T-cell (primary cell): ENCODE data around the gene SLC5A3. TPM values are rescaled to one million over a fixed set of nuclear protein-coding genes. Genes with fewer than 3 reads are reported as not detected.
A peak's percentile ranks its signal among the peaks of the same experiment; 100 is the strongest.

ENCODE experiments used
- ATAC-seq, 4 experiments: fragments of 200-7000 bp in 3 of 4; fragments of 150-1000 bp in 1 of 4; cut with Tn5 transposase; replicated peaks in 1 of 4; 1 replicate in 3 of 4; 2 replicates in 1 of 4; pipeline ENCODE4 v1.10.0; 2021; ENCODE audit warnings: moderate library complexity in 3 of 4, mild to moderate bottlenecking in 2 of 4, moderate number of reproducible peaks in 1 of 4
- CTCF ChIA-PET, 2 donors: fragments of 300-600 bp; sonication (Branson Sonifier 250); formaldehyde crosslinking; loops; one replicate each; lab custom pipeline; 2022; ENCODE audit warnings: antibody characterized with exemption in 2 of 2; lab: Charles Lee
- POLR2A ChIA-PET, 2 donors: fragments of 300-600 bp; sonication (Branson Sonifier 250); formaldehyde crosslinking; loops; one replicate each; lab custom pipeline; 2022; ENCODE audit warnings: antibody characterized with exemption in 2 of 2; lab: Charles Lee
- DNase-seq, 35 experiments: peaks; one replicate each; pipeline versions ENCODE4 v3.0.0 to v3.0.0-alpha.2; 2013 to 2023
- H3K27ac ChIP-seq: one replicate; pipeline ENCODE4 v1.5.1; 2013; ENCODE audit warnings: low read length
- H3K27me3 ChIP-seq, 2 experiments: replicated peaks in 1 of 2; 1 replicate in 1 of 2; 2 replicates in 1 of 2; pipeline versions ENCODE4 v1.6.1 to v1.7.0; 2013; ENCODE audit warnings: low read length in 1 of 2, mixed read lengths in 1 of 2; ENCODE audit not compliant: control insufficient read depth in 2 of 2, insufficient read depth in 2 of 2; ENCODE audit errors: extremely low read depth in 1 of 2
- H3K36me3 ChIP-seq, 2 donors: 1 replicate in 1 of 2; 2 replicates in 1 of 2; pipeline versions ENCODE4 v1.6.1 to v1.7.0; 2013; ENCODE audit warnings: low read length in 1 of 2; ENCODE audit not compliant: control insufficient read depth in 2 of 2, insufficient read depth in 1 of 2; ENCODE audit errors: extremely low read depth in 1 of 2
- H3K4me1 ChIP-seq, 2 experiments: 1 replicate in 1 of 2; 2 replicates in 1 of 2; pipeline versions ENCODE4 v1.6.1 to v1.7.0; 2013; ENCODE audit warnings: low read length in 2 of 2, mixed read lengths in 1 of 2; ENCODE audit not compliant: insufficient read depth in 2 of 2, control insufficient read depth in 1 of 2; ENCODE audit errors: extremely low read depth in 1 of 2
- H3K4me3 ChIP-seq, 2 donors: 1 replicate in 1 of 2; 2 replicates in 1 of 2; pipeline versions ENCODE4 v1.5.1 to v1.7.0; 2013; ENCODE audit warnings: mild to moderate bottlenecking in 2 of 2, low read length in 1 of 2, moderate library complexity in 1 of 2; ENCODE audit not compliant: control insufficient read depth in 1 of 2; ENCODE audit errors: extremely low read depth in 1 of 2
- H3K9me3 ChIP-seq: 2 replicates; pipeline ENCODE4 v1.7.0; 2013
- H3K27ac Mint-ChIP-seq, 2 donors: one replicate each; pipeline ENCODE4 v1.8.0; 2020 to 2021; ENCODE audit warnings: mild to moderate bottlenecking in 2 of 2, mixed read lengths in 2 of 2
- H3K27me3 Mint-ChIP-seq, 2 donors: one replicate each; pipeline ENCODE4 v1.8.0; 2021 to 2022; ENCODE audit warnings: mixed read lengths in 2 of 2
- H3K36me3 Mint-ChIP-seq: one replicate; pipeline ENCODE4 v1.8.0; 2021; ENCODE audit warnings: mixed read lengths
- H3K4me1 Mint-ChIP-seq, 3 donors: one replicate each; pipeline ENCODE4 v1.8.0; 2020 to 2022; ENCODE audit warnings: mixed read lengths in 3 of 3, mild to moderate bottlenecking in 1 of 3
- H3K4me3 Mint-ChIP-seq, 3 donors: one replicate each; pipeline ENCODE4 v1.8.0; 2020 to 2022; ENCODE audit warnings: mild to moderate bottlenecking in 3 of 3, mixed read lengths in 3 of 3, moderate library complexity in 3 of 3
- H3K9me3 Mint-ChIP-seq, 3 donors: one replicate each; pipeline ENCODE4 v1.8.0; 2020 to 2022; ENCODE audit warnings: mixed read lengths in 3 of 3
- WGBS: methylation state at CpG from one replicate; pipeline ENCODE4 v1.1.5; 2013; ENCODE audit warnings: missing lambda C conversion rate; ENCODE audit not compliant: insufficient coverage; 5-methylcytosine and 5-hydroxymethylcytosine counted together
- total RNA-seq, 35 experiments: library from RNA in 6 of 35; stranded (reverse) in 6 of 35; fragments of 120-200 nt in 1 of 35; gene quantifications; one replicate each; pipeline versions ENCODE4 v1.2.1 to v1.2.4 and lab custom pipeline; 2013 to 2026

SLC5A3 gene
- total RNA-seq, 5 donors from 2014 or later (not counting 1 experiment from before 2014, with no cell fraction given) = 7.6 to 38.5 (median 25.4) TPM

DNA sequence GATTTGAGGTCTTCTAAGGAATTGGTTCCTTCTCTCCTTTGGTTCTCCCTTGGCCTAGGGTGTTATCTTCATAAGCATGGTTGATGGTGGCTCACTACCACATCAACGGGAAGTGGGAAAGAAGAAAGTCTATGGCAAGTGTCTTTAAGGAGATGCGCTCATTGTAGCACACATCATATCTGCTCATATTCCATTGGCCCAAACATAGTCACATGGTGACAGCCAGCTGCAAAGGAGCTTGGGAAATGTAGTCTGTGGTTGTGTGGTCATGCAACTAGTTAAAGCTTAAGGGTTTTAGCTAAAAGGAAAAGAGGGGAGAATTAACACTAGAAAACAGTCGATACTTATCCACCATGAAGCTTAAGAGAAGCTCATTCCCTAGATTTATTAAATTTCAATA lies 11.4 kb upstream of the SLC5A3 start:
- Histone ChIP-seq H3K27me3 (no peaks in the 10 kb centered on the region), H3K4me1 (no peaks in the 10 kb centered on the region), H3K9me3 (no peaks in the 10 kb centered on the region), H3K36me3 (no peaks in the 10 kb centered on the region), H3K4me3 (no peak overlapping the region), H3K27ac (no peak overlapping the region)
- no CpG with 5 or more reads among the region's 3 CpGs for WGBS
- Mint-ChIP-seq H3K4me3 (no peak overlapping the region), H3K27ac (no peak overlapping the region), H3K27me3 (no peaks in the 10 kb centered on the region), H3K36me3 (no peaks in the 10 kb centered on the region), H3K4me1 (no peaks in the 10 kb centered on the region), H3K9me3 (peaks cover 0 to 7% (median 3%) of the 10 kb centered on the region in 3 donors)
- DNase-seq (no peak), ATAC-seq (peak in 1 of 4 experiments; percentile 52)
- ChIA-PET CTCF (no interaction called here), POLR2A (interaction anchor here in 1 of 2 donors (0.5 kb wide), 1 partner anchor 114 kb away, joined by 11 read pairs; no protein-coding TSS in a partner anchor)

DNA sequence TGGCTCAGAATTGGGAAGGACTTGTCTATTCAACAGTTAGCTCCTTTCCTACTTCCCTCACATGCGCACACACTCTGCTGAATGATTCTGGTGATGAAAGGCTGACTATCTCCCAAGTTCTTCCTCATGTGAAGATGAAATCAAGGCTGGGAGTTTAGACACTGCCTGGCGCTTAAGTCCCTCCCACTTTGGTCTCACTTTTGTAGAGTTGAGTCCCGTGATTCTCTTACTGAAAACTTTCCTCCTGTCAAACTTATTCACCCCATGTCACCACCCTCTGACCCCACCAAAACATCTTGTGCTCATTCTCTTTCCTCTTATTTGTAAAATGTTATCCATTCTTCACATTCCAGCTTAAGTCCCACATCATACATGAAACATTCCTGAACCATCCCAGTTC lies 8.4 kb upstream of the SLC5A3 start:
- no peaks in the 10 kb centered on the region for H3K9me3 ChIP-seq
- H3K27me3 ChIP-seq = no peaks in the 10 kb centered on the region
- ChIA-PET CTCF (no interaction called here), POLR2A (no interaction called here)
- Mint-ChIP-seq H3K4me1 (no peaks in the 10 kb centered on the region), H3K27ac (no peak overlapping the region), H3K27me3 (no peaks in the 10 kb centered on the region), H3K36me3 (no peaks in the 10 kb centered on the region), H3K9me3 (peaks cover 0 to 7% (median 3%) of the 10 kb centered on the region in 3 donors), H3K4me3 (no peak overlapping the region)
- DNase-seq (no peak), ATAC-seq (no peak)
- no peaks in the 10 kb centered on the region for H3K4me1 ChIP-seq
- H3K27ac ChIP-seq = no peak overlapping the region
- no peaks in the 10 kb centered on the region for H3K36me3 ChIP-seq
- H3K4me3 ChIP-seq = no peak overlapping the region
- WGBS = 50% methylated on average over 1 of the region's 3 CpGs

DNA sequence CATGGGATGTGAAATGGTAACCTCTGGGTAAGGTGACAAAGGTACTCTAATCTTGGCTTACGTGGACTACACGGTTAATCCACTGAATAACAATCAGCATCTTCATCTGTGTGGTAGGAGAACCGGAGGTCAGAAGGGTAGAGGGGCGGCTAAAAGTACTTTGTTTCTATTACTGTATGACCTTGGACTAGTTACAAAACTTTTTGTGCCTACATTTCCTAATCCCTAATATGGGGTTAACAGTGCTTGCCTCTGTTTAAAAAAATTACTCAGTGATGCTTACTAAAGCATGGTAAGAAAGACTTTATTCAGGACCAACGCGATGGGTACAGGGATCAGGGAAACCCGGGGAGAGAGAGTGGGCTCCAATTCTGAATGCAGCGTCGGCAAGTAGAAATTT lies 1.7 kb upstream of the SLC5A3 start:
- CTCF ChIA-PET = interaction anchor here in 1 of 2 donors (0.7 kb wide), 1 partner anchor 57 kb away, joined by 3 read pairs; no protein-coding TSS in a partner anchor
- no peak for DNase-seq
- WGBS = 98% methylated on average over 5 of the region's 9 CpGs
- H3K4me3 Mint-ChIP-seq = peak overlapping the region; percentile 82 to 85 (median 84)
- no peaks in the 10 kb centered on the region for H3K27me3 ChIP-seq
- ATAC-seq = no peak
- H3K36me3 Mint-ChIP-seq = peaks cover 21% of the 10 kb centered on the region
- POLR2A ChIA-PET = no interaction called here
- H3K27me3 Mint-ChIP-seq = no peaks in the 10 kb centered on the region
- H3K36me3 ChIP-seq = no peaks in the 10 kb centered on the region
- H3K27ac Mint-ChIP-seq = peak overlapping the region in 1 of 2 donors; percentile 26
- no peak overlapping the region for H3K27ac ChIP-seq
- no peaks in the 10 kb centered on the region for H3K9me3 Mint-ChIP-seq
- peaks cover 20 to 23% of the 10 kb centered on the region in 2 experiments for H3K4me1 ChIP-seq
- H3K4me1 Mint-ChIP-seq = peaks cover 27 to 35% (median 29%) of the 10 kb centered on the region in 3 donors
- H3K9me3 ChIP-seq = no peaks in the 10 kb centered on the region
- H3K4me3 ChIP-seq = no peak overlapping the region

DNA sequence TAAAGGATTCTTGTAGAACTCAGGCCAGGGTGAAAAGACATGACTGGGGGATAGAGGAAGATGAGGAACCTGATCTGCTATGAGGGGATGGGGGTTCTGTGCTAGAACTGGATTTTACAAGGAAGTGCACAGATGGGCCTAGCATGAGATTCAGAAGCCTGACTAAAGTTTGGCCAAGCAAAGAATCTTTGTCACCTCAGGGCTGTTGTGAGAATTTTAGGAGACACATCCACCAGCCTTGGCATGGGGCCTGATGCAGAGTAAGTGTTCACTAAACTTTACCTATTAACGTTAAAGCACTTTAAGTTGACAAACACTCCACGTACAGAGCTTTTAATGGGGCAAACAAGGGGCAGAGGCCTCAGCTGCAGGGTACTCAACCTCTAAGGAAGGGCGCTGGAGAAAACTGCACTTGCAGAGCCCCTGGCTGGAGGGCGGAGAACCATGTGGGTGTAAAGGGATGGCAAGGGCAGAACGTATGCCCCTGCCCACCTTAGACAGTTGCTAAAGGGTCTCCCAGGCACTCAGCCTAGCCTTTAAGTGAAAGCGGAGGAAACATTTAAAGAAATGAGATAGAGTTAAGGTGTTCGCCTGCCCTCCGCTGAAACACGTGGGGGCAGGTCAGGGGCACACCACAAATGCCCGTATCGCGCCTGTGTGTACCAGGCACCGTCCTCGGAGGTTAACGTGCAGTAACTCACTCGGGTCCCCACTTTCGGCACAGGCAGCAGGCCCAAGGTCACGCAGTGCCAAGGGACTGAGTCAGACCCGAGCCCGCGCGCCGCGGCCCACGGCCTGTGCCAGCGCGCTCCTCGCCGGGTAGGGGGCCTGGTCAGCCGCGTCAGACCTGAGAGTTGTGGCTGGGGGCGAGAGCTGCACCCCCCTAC lies 990 bp upstream of the SLC5A3 start:
- peaks cover 24 to 28% of the 10 kb centered on the region in 2 experiments for H3K4me1 ChIP-seq
- Mint-ChIP-seq H3K27ac (peak overlapping the region; percentile 83 to 87), H3K36me3 (peaks cover 21% of the 10 kb centered on the region), H3K4me1 (peaks cover 34 to 42% (median 36%) of the 10 kb centered on the region in 3 donors), H3K9me3 (no peaks in the 10 kb centered on the region), H3K4me3 (peak overlapping the region; percentile 82 to 85 (median 84)), H3K27me3 (no peaks in the 10 kb centered on the region)
- H3K27ac ChIP-seq = no peak overlapping the region
- no peaks in the 10 kb centered on the region for H3K36me3 ChIP-seq
- H3K4me3 ChIP-seq = peak overlapping the region; percentile 25 to 33
- POLR2A ChIA-PET = interaction anchor here in 1 of 2 donors (0.6 kb wide), 1 partner anchor 104 kb away, joined by 3 read pairs; no protein-coding TSS in a partner anchor
- DNase-seq (peak in 6 of 35 experiments; percentile 1 to 30 (median 12)), ATAC-seq (peak; percentile 0 to 7 (median 3))
- H3K27me3 ChIP-seq = no peaks in the 10 kb centered on the region
- H3K9me3 ChIP-seq = no peaks in the 10 kb centered on the region
- CTCF ChIA-PET = interaction anchor here in 1 of 2 donors (0.6 to 2.1 kb wide), 4 partner anchors 14 to 157 kb away, joined by 3 to 9 read pairs (median 4); partner anchors contain the start of gene ATP5PO
- 72% methylated on average over 31 of the region's 32 CpGs for WGBS

DNA sequence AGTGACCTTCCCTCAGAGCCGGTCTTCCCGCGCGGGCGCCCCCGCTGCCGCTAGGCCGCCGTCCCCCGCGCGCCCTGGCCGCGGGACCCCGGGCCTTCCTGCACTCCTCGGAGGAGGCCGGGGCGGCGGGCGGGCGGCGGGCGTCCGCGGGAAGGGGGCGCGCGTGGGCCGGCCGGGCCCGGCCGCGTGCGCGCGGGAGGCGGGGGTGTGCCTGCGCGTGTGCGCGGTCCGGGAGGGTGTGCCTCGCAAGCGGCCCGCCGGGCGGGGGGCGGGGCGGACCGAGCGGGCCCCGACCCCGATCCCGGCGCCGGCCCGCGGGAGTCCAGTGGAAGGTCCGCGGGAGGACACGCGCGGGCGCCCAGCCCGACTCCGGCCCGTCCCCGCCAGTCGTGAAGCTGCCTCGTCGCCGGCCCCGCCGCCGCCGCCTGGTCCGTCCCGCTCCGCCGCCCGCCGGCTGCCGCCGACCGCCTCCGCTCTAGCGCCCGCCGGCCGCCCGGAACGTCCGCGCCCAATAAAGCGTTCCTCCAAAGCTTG lies 438 bp downstream of the SLC5A3 start:
- H3K4me3 Mint-ChIP-seq = peak overlapping the region; percentile 92 to 97 (median 96)
- peak; percentile 62 to 71 (median 70) for ATAC-seq
- WGBS = under 1% methylated on average over 95 of the region's 95 CpGs

More for the DNA sequence above, 438 bp downstream of the SLC5A3 start:
- H3K4me3 ChIP-seq = peak overlapping the region; percentile 81 to 89
- no peaks in the 10 kb centered on the region for H3K9me3 ChIP-seq
- H3K36me3 ChIP-seq = no peaks in the 10 kb centered on the region
- ChIA-PET CTCF (interaction anchor here in 1 of 2 donors (0.6 to 2.1 kb wide), 7 partner anchors 10 to 294 kb away, joined by 3 to 9 read pairs (median 4); no protein-coding TSS in a partner anchor), POLR2A (interaction anchor here in 1 of 2 donors (0.7 kb wide), 1 partner anchor 149 kb away, joined by 3 read pairs; no protein-coding TSS in a partner anchor)
- Mint-ChIP-seq H3K9me3 (no peaks in the 10 kb centered on the region), H3K27ac (peak overlapping the region; percentile 87 to 88), H3K27me3 (no peaks in the 10 kb centered on the region), H3K36me3 (peaks cover 25% of the 10 kb centered on the region), H3K4me1 (peaks cover 48 to 56% (median 49%) of the 10 kb centered on the region in 3 donors)
- peaks cover 29 to 36% of the 10 kb centered on the region in 2 experiments for H3K4me1 ChIP-seq
- peak in 18 of 35 experiments; percentile 19 to 73 (median 30) for DNase-seq
- peak overlapping the region; percentile 60 for H3K27ac ChIP-seq
- H3K27me3 ChIP-seq = no peaks in the 10 kb centered on the region
